PFSK-1 (cell line): ENCODE results near the gene TMSB10.

Experiments
- POLR2AphosphoS5 ChIP-seq: IDR thresholded peaks from 2 replicates; pipeline ENCODE4 v1.6.1; 2012; ENCODE audit warnings: low read depth, mild to moderate bottlenecking, control low read depth, low read length, moderate library complexity
- SIN3A ChIP-seq: IDR thresholded peaks from 2 replicates; pipeline ENCODE4 v1.6.1; 2012; ENCODE audit warnings: mild to moderate bottlenecking, low read length, moderate library complexity, borderline replicate concordance; ENCODE audit not compliant: insufficient read depth
- TAF1 ChIP-seq: IDR thresholded peaks from 2 replicates; pipeline ENCODE4 v1.6.1; 2012; ENCODE audit warnings: low read length, control low read depth, borderline replicate concordance; ENCODE audit not compliant: insufficient read depth

DNA sequence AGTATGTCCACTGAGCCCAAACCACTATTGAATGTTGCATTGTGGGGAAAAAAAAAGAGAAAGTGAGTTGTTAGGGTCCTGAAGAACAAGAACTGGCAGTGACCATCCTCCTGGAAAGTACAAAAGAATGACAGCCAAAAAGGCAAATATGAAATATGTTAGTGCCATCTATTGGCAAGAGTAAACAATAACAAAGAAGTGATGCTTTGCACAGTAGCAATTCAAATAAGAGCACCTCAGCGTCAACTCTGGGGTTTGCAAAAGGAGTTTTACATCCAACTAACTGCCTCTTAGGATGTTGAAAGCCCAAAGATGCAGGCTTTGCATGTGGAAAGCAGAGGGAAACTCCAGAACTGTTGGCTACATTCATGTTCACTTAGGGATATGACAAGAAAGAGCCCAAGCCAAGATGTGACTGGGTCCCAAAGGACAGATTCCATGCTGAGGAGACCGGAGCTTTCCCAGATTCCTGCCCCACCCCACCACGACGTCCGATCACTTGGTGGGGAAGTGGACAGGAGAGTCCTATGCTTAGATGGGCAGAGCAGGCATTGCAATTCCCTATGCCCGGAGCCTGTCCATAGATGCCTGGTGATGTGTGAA is 40.2 kb upstream of the TMSB10 start:
- TF ChIP-seq TAF1, result no peak
- no peak for TF ChIP-seq POLR2AphosphoS5
- TF ChIP-seq SIN3A, result no peak
